Cardiac fibroblast (primary cell): ENCODE measurements around the gene ARRDC5.
A peak's percentile ranks its signal among the peaks of the same experiment; 100 is the strongest.
"Not testable (repeated sequence)": the region's sequence is repeated elsewhere in the genome, so short reads cannot be mapped to it uniquely, and the experiment has no call there.

Experiments used
- DNase-seq, 2 donors: peaks; one replicate each; pipeline versions ENCODE4 v3.0.0 to v3.0.0-alpha.2; 2010; ENCODE audit warnings: low read depth in 2 of 2
- H3K4me3 ChIP-seq, 2 donors: replicated peaks in 1 of 2; 1 replicate in 1 of 2; 2 replicates in 1 of 2; pipeline ENCODE4 v1.5.1; 2011; ENCODE audit warnings: low read depth in 2 of 2, low read length in 2 of 2, mild to moderate bottlenecking in 2 of 2, moderate library complexity in 1 of 2
- CTCF ChIP-seq: IDR thresholded peaks from one replicate; pipeline ENCODE4 v1.5.1; 2011; ENCODE audit warnings: low read depth, mild to moderate bottlenecking, low read length, inconsistent platforms

Gene ARRDC5

GRCh38 chr19:4852484-4852883, 50.2 kb downstream of the ARRDC5 start:
- TF ChIP-seq CTCF = no peak
- no peak for DNase-seq

GRCh38 chr19:4851551-4852290, 51.0 kb downstream of the ARRDC5 start:
- peak; percentile 61 to 67 for DNase-seq
- peak; percentile 88 for TF ChIP-seq CTCF
- H3K4me3 ChIP-seq = no peak overlapping the region

More at GRCh38 chr19:4852484-4852883, 50.2 kb downstream of the ARRDC5 start:
- no peak overlapping the region for H3K4me3 ChIP-seq

- H3K4me3 ChIP-seq = no peak overlapping the region
- no peak for TF ChIP-seq CTCF
- no peak for DNase-seq
Measured at GRCh38 chr19:4849019-4849418, 53.7 kb downstream of the ARRDC5 start.

- no peak for TF ChIP-seq CTCF
- no peak for DNase-seq
Measured at GRCh38 chr19:4847190-4847973, 55.3 kb downstream of the ARRDC5 start.

GRCh38 chr19:4845975-4846374, 56.7 kb downstream of the ARRDC5 start:
- not testable (repeated sequence) for H3K4me3 ChIP-seq
- DNase-seq = peak in 1 of 2 donors; percentile 34

More at GRCh38 chr19:4847190-4847973, 55.3 kb downstream of the ARRDC5 start:
- H3K4me3 ChIP-seq = no peak overlapping the region

GRCh38 chr19:4844348-4845179, 58.1 kb downstream of the ARRDC5 start:
- DNase-seq = peak; percentile 22 to 86
- no peak overlapping the region for H3K4me3 ChIP-seq
- no peak for TF ChIP-seq CTCF

GRCh38 chr19:4843647-4843965, 59.1 kb downstream of the ARRDC5 start:
- TF ChIP-seq CTCF = no peak

More at GRCh38 chr19:4843647-4843965, 59.1 kb downstream of the ARRDC5 start:
- no peak overlapping the region for H3K4me3 ChIP-seq
- DNase-seq = no peak
